ENCODE data around the gene DNAI7. TPM values are rescaled to one million over a fixed set of nuclear protein-coding genes. Genes with fewer than 3 reads are reported as not detected.

Gene DNAI7
- total RNA-seq, 1 donor from 2014 or later, result 1.8 TPM

DNA sequence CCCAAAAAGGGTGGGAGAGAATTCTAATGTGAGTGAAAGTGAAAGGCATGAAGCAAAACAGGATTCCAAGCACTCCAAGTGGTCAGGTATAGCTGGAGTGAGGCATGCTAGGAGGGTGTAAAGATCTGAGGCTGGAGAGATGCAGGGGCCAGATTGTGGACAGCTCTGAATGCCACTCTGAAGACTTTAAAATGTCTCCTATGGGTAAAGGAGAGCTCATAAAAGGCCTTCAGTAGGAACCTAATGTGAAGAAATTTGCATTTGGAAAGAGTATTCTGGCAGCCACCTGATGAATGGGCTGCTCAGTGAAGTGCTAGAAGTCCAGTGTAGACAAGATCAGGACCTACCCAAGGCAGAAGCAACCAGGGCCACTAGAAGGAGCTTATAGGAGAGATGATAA lies 68.9 kb downstream of the DNAI7 start:
- peaks cover 13% of the 10 kb centered on the region for H3K36me3 Mint-ChIP-seq
- peaks cover 4% of the 10 kb centered on the region for H3K27me3 Mint-ChIP-seq
- no peak overlapping the region for H3K4me3 Mint-ChIP-seq
- no peak overlapping the region for H3K27ac Mint-ChIP-seq
- no peaks in the 10 kb centered on the region for H3K4me1 Mint-ChIP-seq (ENCODE audit: unreplicated experiment)
- peaks cover 6% of the 10 kb centered on the region for H3K9me3 Mint-ChIP-seq
- TF ChIP-seq, protein P1, sequence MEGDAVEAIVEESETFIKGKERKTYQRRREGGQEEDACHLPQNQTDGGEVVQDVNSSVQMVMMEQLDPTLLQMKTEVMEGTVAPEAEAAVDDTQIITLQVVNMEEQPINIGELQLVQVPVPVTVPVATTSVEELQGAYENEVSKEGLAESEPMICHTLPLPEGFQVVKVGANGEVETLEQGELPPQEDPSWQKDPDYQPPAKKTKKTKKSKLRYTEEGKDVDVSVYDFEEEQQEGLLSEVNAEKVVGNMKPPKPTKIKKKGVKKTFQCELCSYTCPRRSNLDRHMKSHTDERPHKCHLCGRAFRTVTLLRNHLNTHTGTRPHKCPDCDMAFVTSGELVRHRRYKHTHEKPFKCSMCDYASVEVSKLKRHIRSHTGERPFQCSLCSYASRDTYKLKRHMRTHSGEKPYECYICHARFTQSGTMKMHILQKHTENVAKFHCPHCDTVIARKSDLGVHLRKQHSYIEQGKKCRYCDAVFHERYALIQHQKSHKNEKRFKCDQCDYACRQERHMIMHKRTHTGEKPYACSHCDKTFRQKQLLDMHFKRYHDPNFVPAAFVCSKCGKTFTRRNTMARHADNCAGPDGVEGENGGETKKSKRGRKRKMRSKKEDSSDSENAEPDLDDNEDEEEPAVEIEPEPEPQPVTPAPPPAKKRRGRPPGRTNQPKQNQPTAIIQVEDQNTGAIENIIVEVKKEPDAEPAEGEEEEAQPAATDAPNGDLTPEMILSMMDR (conservative IDR thresholded peaks at IDR 0.05), result no peak
- no peak for DNase-seq (ENCODE audit: extremely low spot score, unreplicated experiment)

DNA sequence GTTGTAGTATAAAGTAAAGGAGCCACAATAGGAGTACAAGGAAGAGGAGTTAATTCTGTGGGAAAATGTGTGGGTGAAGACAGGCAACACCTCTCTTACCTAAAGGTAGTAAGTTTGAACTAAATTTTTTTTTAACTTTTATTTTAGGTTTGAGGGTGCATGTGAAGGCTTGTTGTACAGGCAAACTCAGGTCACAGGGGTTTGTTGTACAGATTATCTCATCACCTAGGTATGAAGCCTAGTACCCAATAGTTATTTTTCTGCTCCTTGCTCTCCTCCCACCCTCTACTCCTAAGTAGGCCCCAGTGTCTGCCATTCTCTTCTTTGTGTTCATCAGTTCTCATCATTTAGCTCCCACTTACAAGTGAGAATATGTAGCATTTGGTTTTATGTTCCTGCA lies 70.5 kb downstream of the DNAI7 start:
- H3K4me1 Mint-ChIP-seq (ENCODE audit: unreplicated experiment), result no peaks in the 10 kb centered on the region
- peaks cover 6% of the 10 kb centered on the region for H3K9me3 Mint-ChIP-seq
- H3K27ac Mint-ChIP-seq, result no peak overlapping the region
- H3K4me3 Mint-ChIP-seq, result no peak overlapping the region
- peaks cover 4% of the 10 kb centered on the region for H3K27me3 Mint-ChIP-seq
- peaks cover 13% of the 10 kb centered on the region for H3K36me3 Mint-ChIP-seq
- DNase-seq (ENCODE audit: extremely low spot score, unreplicated experiment), result no peak
- TF ChIP-seq, protein P1 (conservative IDR thresholded peaks at IDR 0.05), result no peak

DNA sequence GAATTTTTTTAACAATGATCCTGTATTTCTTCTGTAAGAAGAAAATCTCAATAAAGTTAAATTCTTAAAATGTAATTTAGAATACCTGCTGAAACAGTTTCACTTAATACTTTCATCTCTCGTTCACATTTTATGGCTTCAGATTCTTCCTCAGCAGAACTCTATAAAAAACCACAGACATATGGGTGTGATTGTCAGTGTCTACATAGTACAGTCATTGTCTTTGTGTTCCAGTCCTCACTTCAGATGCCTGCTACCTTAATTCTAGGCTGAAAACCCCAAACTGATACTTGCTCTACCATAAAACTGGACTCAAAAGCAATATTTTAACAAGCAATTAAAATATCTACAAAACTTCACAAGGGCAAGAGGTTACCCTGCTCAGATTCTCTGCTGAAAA lies 71.8 kb downstream of the DNAI7 start:
- DNase-seq (ENCODE audit: extremely low spot score, unreplicated experiment), result no peak
- peaks cover 6% of the 10 kb centered on the region for H3K9me3 Mint-ChIP-seq
- peaks cover 13% of the 10 kb centered on the region for H3K36me3 Mint-ChIP-seq
- H3K27ac Mint-ChIP-seq, result no peak overlapping the region
- H3K4me3 Mint-ChIP-seq, result no peak overlapping the region
- peaks cover 4% of the 10 kb centered on the region for H3K27me3 Mint-ChIP-seq
- no peaks in the 10 kb centered on the region for H3K4me1 Mint-ChIP-seq (ENCODE audit: unreplicated experiment)
- TF ChIP-seq, protein P1 (conservative IDR thresholded peaks at IDR 0.05), result no peak

DNA sequence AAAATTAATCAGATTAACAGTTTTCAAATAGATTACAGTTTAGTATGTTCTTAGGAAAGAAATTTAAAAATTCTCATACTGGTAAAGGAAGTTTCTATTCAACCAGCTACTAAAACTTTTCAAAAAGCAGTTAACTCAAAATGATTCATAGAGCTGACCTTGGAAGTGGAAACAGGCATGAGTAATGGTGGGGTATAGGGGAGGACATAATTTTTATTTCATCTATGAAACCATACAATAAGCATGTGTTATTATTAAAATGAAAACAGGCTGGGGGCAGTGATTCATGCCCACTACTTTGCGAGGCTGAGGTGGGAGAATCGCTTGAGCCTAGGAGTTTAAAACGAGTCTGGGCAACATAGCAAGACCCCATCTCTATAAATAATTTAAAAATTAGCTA lies 73.0 kb downstream of the DNAI7 start:
- no peak overlapping the region for H3K4me3 Mint-ChIP-seq
- H3K27ac Mint-ChIP-seq, result no peak overlapping the region
- TF ChIP-seq, protein P1 (conservative IDR thresholded peaks at IDR 0.05), result no peak
- H3K4me1 Mint-ChIP-seq (ENCODE audit: unreplicated experiment), result no peaks in the 10 kb centered on the region
- H3K36me3 Mint-ChIP-seq, result peaks cover 13% of the 10 kb centered on the region
- no peak for DNase-seq (ENCODE audit: extremely low spot score, unreplicated experiment)
- peaks cover 6% of the 10 kb centered on the region for H3K9me3 Mint-ChIP-seq
- H3K27me3 Mint-ChIP-seq, result peaks cover 4% of the 10 kb centered on the region

DNA sequence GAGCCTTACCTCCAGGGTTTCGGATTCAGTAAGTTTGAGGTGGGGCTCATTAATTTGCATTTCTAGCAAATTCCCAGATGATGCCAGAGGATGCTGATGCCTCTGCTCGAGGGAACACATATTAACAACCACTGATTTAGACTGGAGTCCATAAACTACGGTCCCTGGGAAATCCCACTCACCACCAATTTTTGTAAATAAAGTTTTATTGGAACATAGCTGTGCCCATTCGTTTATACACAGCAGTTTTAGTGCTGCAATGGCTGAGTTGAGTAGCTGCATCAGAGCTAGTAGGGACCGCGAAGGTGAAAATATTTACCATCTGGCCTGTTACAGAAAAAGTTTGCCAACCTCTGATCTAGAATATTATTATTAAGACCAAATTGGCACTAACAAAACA lies 73.8 kb downstream of the DNAI7 start:
- Mint-ChIP-seq H3K9me3 (peaks cover 4% of the 10 kb centered on the region), H3K4me1 (ENCODE audit: unreplicated experiment) (no peaks in the 10 kb centered on the region), H3K4me3 (no peak overlapping the region), H3K27ac (no peak overlapping the region), H3K36me3 (peaks cover 9% of the 10 kb centered on the region), H3K27me3 (no peaks in the 10 kb centered on the region)
- DNase-seq (ENCODE audit: extremely low spot score, unreplicated experiment), result no peak
- TF ChIP-seq, protein P1 (conservative IDR thresholded peaks at IDR 0.05), result no peak

DNA sequence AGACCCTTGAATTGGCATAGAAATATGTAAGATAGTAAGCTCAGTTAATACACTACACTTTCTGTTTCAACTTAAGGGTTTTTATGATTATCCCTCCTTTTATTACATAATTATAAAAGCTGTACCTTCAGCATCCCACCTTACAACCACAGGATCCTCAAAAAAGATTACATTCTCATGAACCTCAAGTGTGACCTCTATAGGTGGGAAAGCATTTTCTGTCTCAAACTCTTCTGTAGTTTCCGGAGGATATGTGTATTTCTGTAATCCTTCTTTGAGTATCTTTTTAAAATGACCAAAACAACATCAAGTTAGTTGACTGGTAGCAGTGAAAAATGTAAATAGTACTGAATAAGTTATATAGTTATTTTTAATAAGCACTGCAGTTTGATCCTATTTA lies 75.9 kb downstream of the DNAI7 start:
- TF ChIP-seq, protein P1 (conservative IDR thresholded peaks at IDR 0.05), result peak; percentile 20
- Mint-ChIP-seq H3K4me1 (ENCODE audit: unreplicated experiment) (no peaks in the 10 kb centered on the region), H3K9me3 (no peaks in the 10 kb centered on the region), H3K36me3 (no peaks in the 10 kb centered on the region), H3K27ac (no peak overlapping the region), H3K27me3 (no peaks in the 10 kb centered on the region), H3K4me3 (no peak overlapping the region)
- no peak for DNase-seq (ENCODE audit: extremely low spot score, unreplicated experiment)

Measured in type B pancreatic cell (in vitro differentiated cells).